GM18507 (cell line): ENCODE measurements around the gene TIGD6.

Experiments
- DNase-seq: peaks from one replicate; pipeline ENCODE4 v3.0.0; 2011; ENCODE audit warnings: low read depth; ENCODE audit not compliant: insufficient read length; ENCODE audit errors: extremely low spot score
- FAIRE-seq: peaks from 2 replicates; lab custom pipeline; 2011; peaks lifted over from hg19 to GRCh38; lab: Jason Lieb, UNC

Gene TIGD6

DNA sequence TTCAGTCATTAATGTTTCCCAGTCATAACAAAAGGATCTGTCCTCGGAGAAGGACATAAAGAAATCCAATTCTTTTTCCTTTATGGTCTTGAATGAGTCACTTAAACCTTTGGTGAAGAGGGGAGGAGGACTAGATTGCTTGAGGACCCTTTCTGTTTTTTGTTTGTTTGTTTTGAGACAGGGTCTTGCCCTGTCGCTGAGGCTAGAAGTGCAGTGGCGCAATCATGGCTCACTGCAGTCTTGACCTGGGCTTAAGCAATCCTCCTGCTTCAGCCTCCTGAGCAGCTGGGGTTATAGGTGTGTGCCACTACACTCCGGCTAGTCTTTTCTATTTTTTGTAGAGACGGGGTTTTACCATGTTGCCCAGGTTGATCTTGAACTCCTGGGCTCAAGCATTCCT, 12.3 kb downstream of the TIGD6 start:
- no peak for FAIRE-seq
- DNase-seq: no peak

GRCh38 chr5:149982505-149982904, 17.9 kb downstream of the TIGD6 start:
- FAIRE-seq (no peak), DNase-seq (no peak)

GRCh38 chr5:149981206-149981605, 19.2 kb downstream of the TIGD6 start:
- FAIRE-seq: no peak
- no peak for DNase-seq

GRCh38 chr5:149979896-149980295, 20.6 kb downstream of the TIGD6 start:
- DNase-seq (no peak), FAIRE-seq (no peak)

GRCh38 chr5:149975409-149975808, 25.0 kb downstream of the TIGD6 start:
- no peak for DNase-seq

DNA sequence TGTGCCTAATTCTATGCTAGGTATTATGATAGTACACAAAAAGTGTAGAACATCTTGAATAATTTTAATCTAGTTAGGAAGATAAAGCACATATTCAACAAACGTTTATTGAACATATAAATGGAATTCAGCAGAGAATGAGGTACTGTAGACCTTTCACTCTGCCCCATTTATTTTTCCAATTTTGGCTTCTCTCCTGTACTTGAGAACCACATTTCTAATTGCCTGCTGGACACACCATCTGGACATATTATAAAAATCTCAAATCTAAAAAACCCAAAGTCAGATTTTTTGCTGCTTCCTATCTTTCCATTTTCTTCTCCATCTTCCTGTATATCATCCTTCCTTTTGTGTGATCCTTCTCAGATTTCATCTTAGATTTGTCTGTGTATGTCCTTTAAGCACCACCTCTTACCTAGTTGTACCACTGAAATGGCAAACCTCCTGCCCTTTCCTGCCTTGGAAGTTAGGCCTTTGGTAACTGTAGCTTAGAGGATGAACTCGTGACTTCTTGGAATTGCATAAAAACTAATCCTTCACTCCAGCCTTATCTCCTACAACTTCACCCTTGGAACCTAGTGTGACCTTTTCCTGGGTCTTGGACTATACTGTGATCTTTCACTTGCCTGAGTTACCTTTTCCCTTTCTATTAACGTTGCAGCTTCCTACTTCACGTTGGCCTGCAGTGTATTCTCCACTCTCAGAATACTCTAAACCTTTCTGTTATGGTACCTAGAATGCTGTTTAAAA, 31.1 kb downstream of the TIGD6 start:
- FAIRE-seq (no peak), DNase-seq (no peak)

More at GRCh38 chr5:149975409-149975808, 25.0 kb downstream of the TIGD6 start:
- no peak for FAIRE-seq

DNA sequence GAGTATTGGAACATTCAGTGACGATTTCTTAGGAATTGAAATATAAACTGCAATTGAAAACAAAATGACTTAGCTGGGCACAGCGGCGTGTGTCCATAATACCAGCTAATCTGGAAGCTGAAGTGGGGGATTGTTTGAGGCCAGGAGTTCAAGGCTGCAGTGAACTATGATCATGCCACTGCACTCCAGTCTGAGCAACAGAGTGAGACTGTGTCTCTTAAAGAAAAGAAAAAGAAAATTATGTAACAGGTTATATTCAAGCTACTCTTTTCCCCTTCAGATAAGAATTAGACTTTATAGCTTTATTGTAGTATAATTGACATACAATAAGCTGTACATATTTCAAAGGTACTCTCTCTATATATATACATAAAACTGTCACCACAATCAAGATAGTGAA, 33.5 kb downstream of the TIGD6 start:
- DNase-seq: no peak
- no peak for FAIRE-seq

GRCh38 chr5:149963729-149964128, 36.7 kb downstream of the TIGD6 start:
- FAIRE-seq (no peak), DNase-seq (no peak)

DNA sequence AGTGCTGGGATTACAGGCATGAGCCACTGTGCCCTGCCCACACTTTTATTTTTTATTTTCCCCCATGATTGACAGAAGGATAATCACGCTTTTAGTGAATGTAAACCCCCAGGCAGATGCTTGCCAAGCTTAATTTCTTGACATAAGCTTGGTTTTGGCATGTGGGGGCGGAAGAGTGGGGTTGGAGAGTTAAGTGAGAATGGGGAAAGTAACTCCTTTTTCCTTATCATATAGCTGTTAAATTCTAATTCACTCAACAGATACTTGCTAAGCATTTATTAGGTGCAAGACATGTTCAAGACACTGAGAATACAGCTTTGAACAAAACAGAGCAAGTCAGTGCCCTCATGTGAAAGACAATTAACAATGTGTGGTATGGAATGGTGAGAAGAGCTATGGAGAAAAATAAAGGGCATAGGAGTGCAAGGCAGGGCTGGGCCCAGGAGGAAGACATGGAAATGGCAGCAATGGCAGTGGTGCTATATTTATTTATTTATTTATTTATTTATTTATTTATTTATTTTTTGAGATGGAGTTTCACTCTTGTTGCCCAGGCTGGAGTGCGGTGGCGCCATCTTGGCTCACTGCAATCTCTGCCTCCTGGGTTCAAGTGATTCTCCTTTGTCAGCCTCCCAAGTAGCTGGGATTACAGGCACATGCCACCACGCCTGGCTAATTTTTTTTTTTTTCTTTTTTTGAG, 37.7 kb downstream of the TIGD6 start:
- FAIRE-seq (no peak), DNase-seq (no peak)

GRCh38 chr5:149961957-149962409, 38.5 kb downstream of the TIGD6 start:
- FAIRE-seq: no peak
- DNase-seq: no peak

- DNase-seq (no peak), FAIRE-seq (no peak)
These were observed 39.2 kb downstream of the TIGD6 start for GRCh38 chr5:149961186-149961685.

DNA sequence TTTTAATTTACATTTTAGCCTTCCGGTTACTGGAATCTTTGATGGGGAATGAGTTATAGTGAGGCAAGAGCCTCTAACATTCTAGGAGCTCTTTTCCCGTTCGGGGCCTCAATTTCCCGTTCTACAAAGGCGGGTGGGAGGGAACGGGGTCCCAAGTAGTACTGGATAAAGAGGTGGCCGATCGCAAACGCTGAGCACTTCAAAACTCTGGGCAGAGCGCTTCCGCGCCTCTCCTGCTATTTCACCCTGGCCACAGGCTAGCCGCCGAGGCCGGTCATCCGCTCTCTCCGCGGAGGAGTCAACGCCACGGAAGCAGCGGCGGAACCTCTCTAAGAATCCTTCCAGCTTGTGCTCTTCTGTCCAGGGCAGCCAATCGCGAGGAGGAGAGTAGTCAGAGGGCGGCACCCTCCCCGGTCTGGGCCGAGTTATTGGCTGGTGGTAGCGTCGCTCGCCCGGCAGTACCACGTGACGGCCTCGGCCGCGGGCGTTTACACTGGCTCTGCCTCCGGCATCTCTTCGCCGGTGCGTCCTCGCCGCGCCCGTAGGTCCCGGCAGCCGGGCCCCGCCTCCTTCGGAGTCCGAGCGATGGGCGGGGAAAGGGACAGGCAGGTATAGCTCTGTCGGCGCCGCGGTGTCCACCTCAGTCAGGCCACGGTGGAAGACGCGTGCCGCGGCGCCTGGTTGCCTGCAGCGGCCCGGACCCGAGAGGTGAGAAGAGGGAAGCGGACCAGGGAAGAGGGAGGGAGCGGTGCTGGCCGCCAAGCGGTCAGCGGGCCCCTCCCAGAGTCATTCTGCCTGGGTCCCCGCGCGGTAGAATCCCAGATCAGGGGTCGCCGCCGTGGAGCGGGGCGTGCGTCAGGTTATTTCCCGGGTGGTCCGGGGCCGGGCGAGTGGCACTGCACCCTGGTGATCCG, 39.9 kb downstream of the TIGD6 start, which contains the start of gene SLC26A2:
Gene SLC26A2 (plus strand): TSS at position 487 of the 914 bp plus-strand sequence. CDS start 16,895 bp downstream, outside the sequence.
- FAIRE-seq: peak; percentile 95
- DNase-seq: peak; percentile 99

DNA sequence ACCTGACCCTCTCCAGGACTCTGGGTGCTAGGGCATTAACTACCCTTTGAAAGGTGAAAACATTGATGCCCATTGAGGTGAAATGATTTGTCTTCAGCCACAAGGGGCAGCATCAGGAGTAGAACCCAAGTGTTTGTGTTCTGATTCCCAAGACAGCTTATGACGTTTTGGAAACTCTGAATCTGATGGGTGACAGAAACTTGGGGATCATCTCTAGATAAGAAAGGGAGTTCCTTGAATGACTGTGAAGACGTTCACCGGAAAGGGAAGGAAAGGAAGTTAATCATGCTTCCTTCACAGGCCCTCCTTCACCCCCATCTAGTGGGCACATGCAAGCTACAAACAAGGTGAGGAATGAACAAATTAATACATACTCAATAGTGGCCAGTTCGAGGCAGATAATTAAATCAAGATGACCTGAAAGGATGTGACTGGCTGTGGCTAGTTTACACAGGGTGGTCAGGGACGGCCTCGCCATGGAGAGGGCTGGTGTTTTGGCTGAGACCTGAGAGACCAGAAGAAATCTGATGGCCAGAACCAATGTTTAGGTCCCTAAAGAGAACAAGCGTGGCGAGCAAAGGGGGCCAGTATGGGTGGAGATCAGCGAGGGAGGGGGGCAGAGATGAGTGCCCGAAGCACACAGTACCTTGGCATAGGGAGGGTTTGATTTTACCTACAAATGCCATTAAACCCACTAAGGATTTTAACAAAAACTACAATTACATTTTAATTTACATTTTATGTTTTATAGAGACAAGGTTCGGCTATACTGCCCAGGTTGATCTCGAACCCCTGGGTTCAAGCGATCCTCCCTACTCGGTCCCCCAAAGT, 40.8 kb downstream of the TIGD6 start:
- peak; percentile 84 for FAIRE-seq

GRCh38 chr5:149957855-149958254, 42.6 kb downstream of the TIGD6 start:
- FAIRE-seq: no peak
- no peak for DNase-seq

More for the DNA sequence above, 40.8 kb downstream of the TIGD6 start:
- no peak for DNase-seq

- no peak for FAIRE-seq
- no peak for DNase-seq
These were observed 43.8 kb downstream of the TIGD6 start for GRCh38 chr5:149956685-149957084.

DNA sequence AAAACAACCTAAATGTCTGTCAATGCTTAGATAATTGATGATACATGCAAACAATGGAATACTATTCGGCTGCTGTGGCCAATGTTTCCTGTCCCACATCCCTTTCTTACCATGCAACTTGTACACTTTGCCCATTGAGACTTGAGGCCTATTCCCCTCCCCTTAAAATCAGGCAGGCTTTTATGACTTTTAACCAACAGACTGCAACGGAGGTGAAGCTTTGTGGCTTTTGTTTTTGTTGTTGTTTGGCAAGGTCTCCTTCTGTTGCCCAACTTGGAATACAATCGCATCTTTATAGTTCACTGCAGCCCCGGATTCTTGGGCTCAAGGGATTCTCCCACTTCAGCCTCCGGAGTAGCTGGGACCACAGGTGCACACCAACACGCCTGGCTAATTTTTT, 45.7 kb downstream of the TIGD6 start:
- DNase-seq: no peak
- FAIRE-seq: no peak

DNA sequence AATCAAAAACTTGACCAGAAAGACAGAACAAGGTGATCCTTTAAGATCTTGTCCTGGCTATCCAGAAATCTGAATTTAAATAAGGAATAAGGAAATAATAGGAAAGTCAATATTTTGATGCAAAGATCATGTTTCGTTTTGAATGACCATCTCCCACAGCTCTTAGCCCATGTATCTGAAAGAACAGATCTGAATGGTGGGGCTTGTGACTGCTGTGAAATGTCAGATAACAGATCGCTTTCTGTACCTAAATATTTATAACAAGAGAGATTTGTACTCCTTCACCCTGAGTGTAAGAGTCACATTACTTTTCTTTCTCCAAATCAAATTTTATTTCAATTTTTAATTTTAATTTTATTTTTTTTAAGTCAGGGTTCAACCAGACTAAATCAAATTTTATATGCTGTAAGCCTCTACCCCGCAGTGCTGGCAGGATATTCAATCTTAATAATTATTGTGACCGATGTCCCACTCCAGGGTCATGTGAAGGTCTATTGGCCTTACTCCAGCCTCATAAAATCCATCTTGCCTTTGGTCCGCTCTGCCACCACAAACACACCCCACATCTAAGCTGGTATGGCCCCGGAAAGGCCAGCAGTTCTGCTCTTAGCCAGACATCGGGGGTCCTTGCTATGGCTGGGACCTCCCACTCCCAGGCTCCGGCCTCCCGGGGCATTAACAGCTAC, 46.9 kb downstream of the TIGD6 start:
- FAIRE-seq: no peak

GRCh38 chr5:149951138-149951749, 49.2 kb downstream of the TIGD6 start:
- FAIRE-seq (no peak), DNase-seq (no peak)

More for the DNA sequence above, 46.9 kb downstream of the TIGD6 start:
- no peak for DNase-seq
